Lower leg skin (tissue), 4 donors: ENCODE results near the gene KRTAP1-1. TPM values are rescaled to one million over a fixed set of nuclear protein-coding genes. Genes with fewer than 3 reads are reported as not detected.
"Not testable (repeated sequence)": the region's sequence is repeated elsewhere in the genome, so short reads cannot be mapped to it uniquely, and the experiment has no call there.

Experiments
- DNase-seq, 2 donors: peaks; one replicate each; pipeline ENCODE4 v3.0.0-alpha.2; 2019; ENCODE audit warnings: low spot score in 2 of 2
- H3K4me3 ChIP-seq: fragments of 200-600 bp; sonication (generic); 2 replicates; pipeline ENCODE4 v1.5.1; 2017; ENCODE audit warnings: mild to moderate bottlenecking, low read depth; ENCODE audit not compliant: poor library complexity, severe bottlenecking
- CTCF ChIP-seq, 3 donors: fragments of 450-650 bp; IDR thresholded peaks; one replicate each; pipeline ENCODE4 v1.5.1; 2016; ENCODE audit warnings: antibody characterized with exemption in 3 of 3, mild to moderate bottlenecking in 3 of 3, moderate library complexity in 2 of 3
- POLR2A ChIP-seq, 2 donors: fragments of 450-650 bp; IDR thresholded peaks; one replicate each; pipeline ENCODE4 v1.6.1; 2016 to 2017; ENCODE audit warnings: antibody characterized with exemption in 2 of 2, mild to moderate bottlenecking in 1 of 2, moderate library complexity in 1 of 2
- WGBS, 2 donors: methylation state at CpG; one replicate each; pipeline ENCODE4 v1.1.5; 2018; 5-methylcytosine and 5-hydroxymethylcytosine counted together
- intact Hi-C: fragments of 100-400 bp; cut with DNase I; formaldehyde crosslinking; loops from one replicate; pipeline ENCODE4 v1.15.0; 2023; ENCODE audit warnings: low total_unique reads
- total RNA-seq, 4 donors: library from RNA; depleted of rRNA; stranded (reverse); fragments of >200 nt; gene quantifications; one replicate each; pipeline ENCODE4 v1.1.0, GENCODE V29; 2016

KRTAP1-1 gene
- total RNA-seq, 4 donors from 2014 or later = 0.32 to 195 (median 5.1) TPM; not detected in 1

- WGBS, 2 donors = 86 to 89% methylated on average over 3 of the region's 3 CpGs
- DNase-seq = no peak
- H3K4me3 ChIP-seq = no peak overlapping the region
- TF ChIP-seq CTCF (IDR thresholded peaks at IDR 0.05) = no peak
- TF ChIP-seq POLR2A (IDR thresholded peaks at IDR 0.05) = no peak
- intact Hi-C loops = no loop called here
These were observed 36.9 kb downstream of the KRTAP1-1 start for GRCh38 chr17:41004397-41004796.

GRCh38 chr17:41003926-41004325, 37.3 kb downstream of the KRTAP1-1 start:
- WGBS, 2 donors = 59 to 61% methylated on average over 4 of the region's 4 CpGs

GRCh38 chr17:41002814-41003213, 38.4 kb downstream of the KRTAP1-1 start:
- intact Hi-C loops = no loop called here
- 44 to 50% methylated on average over 5 of the region's 5 CpGs for WGBS, 2 donors
- H3K4me3 ChIP-seq = no peak overlapping the region
- TF ChIP-seq POLR2A (IDR thresholded peaks at IDR 0.05) = no peak
- no peak for TF ChIP-seq CTCF (IDR thresholded peaks at IDR 0.05)
- DNase-seq = no peak

More at GRCh38 chr17:41003926-41004325, 37.3 kb downstream of the KRTAP1-1 start:
- intact Hi-C loops = no loop called here
- TF ChIP-seq POLR2A (IDR thresholded peaks at IDR 0.05) (no peak), CTCF (IDR thresholded peaks at IDR 0.05) (no peak)
- no peak for DNase-seq
- H3K4me3 ChIP-seq = no peak overlapping the region

GRCh38 chr17:41001795-41002194, 39.5 kb downstream of the KRTAP1-1 start:
- intact Hi-C loops = no loop called here
- no peak overlapping the region for H3K4me3 ChIP-seq
- WGBS, 2 donors = 90 to 91% methylated on average over 4 of the region's 4 CpGs
- no peak for TF ChIP-seq POLR2A (IDR thresholded peaks at IDR 0.05)
- TF ChIP-seq CTCF (IDR thresholded peaks at IDR 0.05) = no peak
- no peak for DNase-seq

GRCh38 chr17:40999563-40999962, 41.7 kb downstream of the KRTAP1-1 start, which contains the start of gene KRTAP3-2:
Gene KRTAP3-2, minus strand, starts transcription at chr17:40999906. Its CDS starts 53 bp downstream, at chr17:40999853.
- DNase-seq, intact Hi-C loops, H3K4me3 ChIP-seq: not testable (repeated sequence)
- WGBS, 2 donors = 90 to 92% methylated on average over 6 of the region's 6 CpGs

GRCh38 chr17:40997361-40997760, 43.9 kb downstream of the KRTAP1-1 start:
- intact Hi-C loops = no loop called here
- no peak for DNase-seq
- TF ChIP-seq CTCF (IDR thresholded peaks at IDR 0.05) (no peak), POLR2A (IDR thresholded peaks at IDR 0.05) (no peak)

More at GRCh38 chr17:40997361-40997760, 43.9 kb downstream of the KRTAP1-1 start:
- 58 to 66% methylated on average over 2 of the region's 2 CpGs for WGBS, 2 donors
- H3K4me3 ChIP-seq = no peak overlapping the region
